GM23248 (cell line): Measurements from ENCODE around the gene UBE2D4. TPM values are rescaled to one million over a fixed set of nuclear protein-coding genes. Genes with fewer than 3 reads are reported as not detected.

Source experiments
- DNase-seq: peaks from one replicate; pipeline ENCODE4 v3.0.0-alpha.2; 2015
- H2AFZ ChIP-seq: fragments of 200-600 bp; sonication (generic); 2 replicates; pipeline ENCODE4 v1.6.1; 2016; ENCODE audit warnings: antibody characterized with exemption
- H3F3A ChIP-seq: fragments of 200-600 bp; sonication (generic); 2 replicates; pipeline ENCODE4 v1.6.1; 2016; ENCODE audit warnings: mild to moderate bottlenecking, antibody characterized with exemption, mixed run types; ENCODE audit not compliant: insufficient read depth
- H3K27ac ChIP-seq: fragments of 200-600 bp; sonication (generic); 2 replicates; pipeline ENCODE4 v1.5.1; 2016; ENCODE audit warnings: mild to moderate bottlenecking
- H3K27me3 ChIP-seq: fragments of 200-600 bp; sonication (generic); replicated peaks from 2 replicates; pipeline ENCODE4 v1.6.1; 2016; ENCODE audit warnings: mild to moderate bottlenecking; ENCODE audit not compliant: insufficient read depth
- H3K36me3 ChIP-seq: fragments of 200-600 bp; sonication (generic); 2 replicates; pipeline ENCODE4 v1.6.1; 2016; ENCODE audit warnings: low read depth, mild to moderate bottlenecking
- H3K4me1 ChIP-seq: fragments of 200-600 bp; sonication (generic); 2 replicates; pipeline ENCODE4 v1.6.1; 2016; ENCODE audit warnings: mild to moderate bottlenecking; ENCODE audit not compliant: insufficient read depth
- H3K4me2 ChIP-seq: fragments of 200-600 bp; sonication (generic); one replicate; pipeline ENCODE4 v1.6.1; 2016; ENCODE audit warnings: mild to moderate bottlenecking; ENCODE audit not compliant: unreplicated experiment
- H3K4me3 ChIP-seq: fragments of 200-600 bp; sonication (generic); 2 replicates; pipeline ENCODE4 v1.5.1; 2016; ENCODE audit warnings: mild to moderate bottlenecking
- H3K79me2 ChIP-seq: fragments of 200-600 bp; sonication (generic); 2 replicates; pipeline ENCODE4 v1.6.1; 2016; ENCODE audit warnings: mild to moderate bottlenecking; ENCODE audit not compliant: insufficient read depth
- H3K9ac ChIP-seq: fragments of 200-600 bp; sonication (generic); 2 replicates; pipeline ENCODE4 v1.6.1; 2016; ENCODE audit warnings: mild to moderate bottlenecking
- H3K9me2 ChIP-seq: fragments of 200-600 bp; sonication (generic); 2 replicates; pipeline ENCODE4 v1.6.1; 2016; ENCODE audit warnings: mixed run types, mild to moderate bottlenecking, moderate library complexity; ENCODE audit not compliant: insufficient read depth
- H3K9me3 ChIP-seq: fragments of 200-600 bp; sonication (generic); one replicate; pipeline ENCODE4 v1.6.1; 2017; ENCODE audit warnings: low read depth
- H4K20me1 ChIP-seq: fragments of 200-600 bp; sonication (generic); 2 replicates; pipeline ENCODE4 v1.6.0; 2016; ENCODE audit not compliant: insufficient read depth
- EZH2 ChIP-seq: fragments of 200-600 bp; sonication (generic); IDR thresholded peaks from 2 replicates; pipeline ENCODE4 v1.6.1; 2018; ENCODE audit warnings: antibody characterized with exemption, mild to moderate bottlenecking; ENCODE audit not compliant: insufficient read depth, poor library complexity, severe bottlenecking
- EZH2phosphoT487 ChIP-seq: fragments of 200-600 bp; sonication (generic); IDR thresholded peaks from 2 replicates; pipeline ENCODE4 v1.6.1; 2018; ENCODE audit warnings: antibody characterized with exemption, moderate library complexity, mild to moderate bottlenecking, low read depth; ENCODE audit not compliant: insufficient read depth
- WGBS, 2 experiments: methylation state at CpG; one replicate each; pipeline ENCODE4 v1.1.6; 2015 to 2017; ENCODE audit warnings: low lambda C conversion rate in 2 of 2, low coverage in 1 of 2; ENCODE audit errors: missing lambda C conversion rate in 2 of 2; 5-methylcytosine and 5-hydroxymethylcytosine counted together
- in situ Hi-C: fragments of 300-500 bp; cut with MboI; formaldehyde crosslinking; loops from 2 replicates; pipeline ENCODE4 v1.15.0; 2020
- polyA plus RNA-seq: library from polyadenylated mRNA; unstranded; fragments of >200 nt; fragmentation: Nextera tagmentation; extraction: Ambion mirVana; gene quantifications from 2 replicates; pipeline ENCODE4 v1.2.1, GENCODE V29; 2016
- total RNA-seq: library from RNA; depleted of rRNA; stranded (reverse); fragments of >200 nt; shearing (Covaris generic); gene quantifications from 2 replicates; pipeline ENCODE4 v1.2.3, GENCODE V29; 2014

Gene UBE2D4
- total and polyA plus RNA-seq, 2 experiments from 2014 or later = 20.5 to 21.7 TPM

- Histone ChIP-seq H3K4me3 (no peak overlapping the region), H3K9ac (no peak overlapping the region), H3K27ac (no peak overlapping the region), H2AFZ (no peak overlapping the region), H3K79me2 (0 out of 2 replicates have a peak, but pooled peaks cover 3% of the 10 kb centered on the region), H3K4me1 (peaks cover 7% of the 10 kb centered on the region; the same call in 1 of the 2 replicates), H3K4me2 (no peak overlapping the region), H3K36me3 (no peaks in the 10 kb centered on the region), H3K9me3 (no peaks in the 10 kb centered on the region), H3K9me2 (no peaks in the 10 kb centered on the region), H3F3A (0 out of 2 replicates have a peak, but pooled peaks cover 5% of the 10 kb centered on the region), H3K27me3 (no peaks in the 10 kb centered on the region), H4K20me1 (no peaks in the 10 kb centered on the region)
- no peak for DNase-seq
- in situ Hi-C loops = no loop called here
- WGBS, 2 experiments = 94 to 100% methylated on average over 3 to 4 of the region's 4 CpGs
- TF ChIP-seq EZH2phosphoT487 (no peak), EZH2 (no peak)
These were observed 3.5 kb upstream of the UBE2D4 start for GRCh38 chr7:43922726-43923125.

- H3K4me3 ChIP-seq = peak overlapping the region; percentile 86
- H3K36me3 ChIP-seq = no peaks in the 10 kb centered on the region
- no peak for TF ChIP-seq EZH2
- no peak for TF ChIP-seq EZH2phosphoT487
- H2AFZ ChIP-seq = peak overlapping the region; percentile 99
- H3K27ac ChIP-seq = peak overlapping the region; percentile 89
- H3K9ac ChIP-seq = peak overlapping the region; percentile 88
- 0 out of 2 replicates have a peak, but pooled peaks cover 3% of the 10 kb centered on the region for H3K79me2 ChIP-seq
- peaks cover 7% of the 10 kb centered on the region; the same call in 1 of the 2 replicates for H3K4me1 ChIP-seq
- H4K20me1 ChIP-seq = no peaks in the 10 kb centered on the region
- no peaks in the 10 kb centered on the region for H3K9me2 ChIP-seq
- DNase-seq = no peak
- H3K27me3 ChIP-seq = no peaks in the 10 kb centered on the region
- in situ Hi-C loops = no loop called here
- H3F3A ChIP-seq = 0 out of 2 replicates have a peak, but pooled peaks cover 5% of the 10 kb centered on the region
- peak overlapping the region; percentile 95 for H3K4me2 ChIP-seq
- WGBS, 2 experiments = 2 to 7% methylated on average over 5 to 6 of the region's 6 CpGs
- no peaks in the 10 kb centered on the region for H3K9me3 ChIP-seq
These were observed 525 bp downstream of the UBE2D4 start for GRCh38 chr7:43926798-43927123.

- 0 out of 2 replicates have a peak, but pooled peaks cover 5% of the 10 kb centered on the region for H3F3A ChIP-seq
- H3K4me1 ChIP-seq = peaks cover 7% of the 10 kb centered on the region; the same call in 1 of the 2 replicates
- in situ Hi-C loops = no loop called here
- no peaks in the 10 kb centered on the region for H3K27me3 ChIP-seq
- WGBS, 2 experiments = 69% methylated on average over 4 of the region's 4 CpGs
- DNase-seq = no peak
- H3K4me2 ChIP-seq = no peak overlapping the region
- no peaks in the 10 kb centered on the region for H3K9me2 ChIP-seq
- H3K79me2 ChIP-seq = 0 out of 2 replicates have a peak, but pooled peaks cover 3% of the 10 kb centered on the region
- TF ChIP-seq EZH2 (no peak), EZH2phosphoT487 (no peak)
- no peaks in the 10 kb centered on the region for H4K20me1 ChIP-seq
- H3K4me3 ChIP-seq = no peak overlapping the region
- no peak overlapping the region for H2AFZ ChIP-seq
- no peak overlapping the region for H3K27ac ChIP-seq
- no peaks in the 10 kb centered on the region for H3K9me3 ChIP-seq
- no peak overlapping the region for H3K9ac ChIP-seq
- H3K36me3 ChIP-seq = no peaks in the 10 kb centered on the region
These were observed 1.6 kb downstream of the UBE2D4 start for GRCh38 chr7:43927810-43928209.

- no peak for TF ChIP-seq EZH2phosphoT487
- TF ChIP-seq EZH2 = no peak
- no peaks in the 10 kb centered on the region for H3K27me3 ChIP-seq
- H3K9ac ChIP-seq = no peak overlapping the region
- no peaks in the 10 kb centered on the region for H3K79me2 ChIP-seq
- in situ Hi-C loops = no loop called here
- DNase-seq = no peak
- no peak overlapping the region for H2AFZ ChIP-seq
- H4K20me1 ChIP-seq = no peaks in the 10 kb centered on the region
- H3F3A ChIP-seq = 0 out of 2 replicates have a peak, but pooled peaks cover 5% of the 10 kb centered on the region
- no peak overlapping the region for H3K27ac ChIP-seq
- no peak overlapping the region for H3K4me2 ChIP-seq
- H3K4me3 ChIP-seq = no peak overlapping the region
- H3K36me3 ChIP-seq = no peaks in the 10 kb centered on the region
- H3K4me1 ChIP-seq = peaks cover 7% of the 10 kb centered on the region; the same call in 1 of the 2 replicates
- H3K9me2 ChIP-seq = no peaks in the 10 kb centered on the region
- WGBS, 2 experiments = 86 to 89% methylated on average over 5 of the region's 5 CpGs
- H3K9me3 ChIP-seq = no peaks in the 10 kb centered on the region
These were observed 3.6 kb downstream of the UBE2D4 start for GRCh38 chr7:43929529-43930457.
